AG09319 (cell line): ENCODE measurements around the gene BRIX1.

Experiments
- DNase-seq: peaks from one replicate; pipeline ENCODE4 v3.0.0-alpha.2; 2010; ENCODE audit warnings: low read depth; ENCODE audit errors: extremely low read depth
- CTCF ChIP-seq: IDR thresholded peaks from 2 replicates; pipeline ENCODE4 v1.5.1; 2011; ENCODE audit warnings: low read depth, mild to moderate bottlenecking, inconsistent platforms, low read length, moderate library complexity

Gene BRIX1

DNA sequence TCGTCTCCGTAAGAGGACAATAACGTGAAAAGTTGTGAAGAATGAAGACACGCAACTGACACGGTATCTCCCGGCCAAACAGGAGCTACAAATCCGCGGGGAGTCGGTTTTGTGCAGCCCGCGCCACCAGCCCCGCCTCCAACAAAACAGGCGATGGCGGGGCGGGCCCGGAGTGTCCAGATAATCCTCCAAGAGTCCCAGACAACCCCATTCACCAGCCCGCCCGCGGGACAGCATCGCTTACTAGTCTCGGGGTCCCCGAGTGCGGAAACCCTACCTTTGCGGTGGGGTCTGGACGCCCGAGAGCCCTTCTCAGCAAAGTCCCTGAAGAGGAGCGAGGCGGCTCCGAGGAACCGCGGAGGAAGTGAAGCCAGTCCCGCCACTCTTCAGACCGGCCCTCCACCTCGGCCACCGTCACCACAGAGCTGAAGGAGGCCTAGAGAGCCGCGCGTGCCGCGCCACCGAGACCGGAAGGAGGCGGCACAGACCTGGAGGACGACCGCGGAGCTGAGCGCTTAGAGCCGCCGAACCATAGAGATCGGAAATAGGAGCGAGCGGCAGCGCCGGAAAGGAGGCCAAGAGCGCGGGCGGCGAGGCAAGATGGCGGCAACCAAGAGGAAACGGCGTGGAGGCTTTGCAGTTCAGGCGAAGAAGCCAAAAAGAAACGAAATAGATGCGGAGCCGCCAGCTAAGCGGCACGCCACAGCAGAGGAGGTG is at the start of gene BRIX1, which contains the start of gene RAD1:
TSS of gene BRIX1 (plus strand) at position 573 of the 717 bp plus-strand sequence. CDS start at position 601, 28 bp downstream.
TSS of gene RAD1 (minus strand) at position 366 of the 717 bp plus-strand sequence. CDS start 612 bp downstream, outside the sequence.
- peak; percentile 90 for DNase-seq
- TF ChIP-seq CTCF: peak; percentile 25

GRCh38 chr5:34866989-34867471 is 48.5 kb upstream of the BRIX1 start:
- TF ChIP-seq CTCF: no peak
- no peak for DNase-seq

- no peak for TF ChIP-seq CTCF
- DNase-seq: no peak
Observed at GRCh38 chr5:34867660-34868059, 47.9 kb upstream of the BRIX1 start.

DNA sequence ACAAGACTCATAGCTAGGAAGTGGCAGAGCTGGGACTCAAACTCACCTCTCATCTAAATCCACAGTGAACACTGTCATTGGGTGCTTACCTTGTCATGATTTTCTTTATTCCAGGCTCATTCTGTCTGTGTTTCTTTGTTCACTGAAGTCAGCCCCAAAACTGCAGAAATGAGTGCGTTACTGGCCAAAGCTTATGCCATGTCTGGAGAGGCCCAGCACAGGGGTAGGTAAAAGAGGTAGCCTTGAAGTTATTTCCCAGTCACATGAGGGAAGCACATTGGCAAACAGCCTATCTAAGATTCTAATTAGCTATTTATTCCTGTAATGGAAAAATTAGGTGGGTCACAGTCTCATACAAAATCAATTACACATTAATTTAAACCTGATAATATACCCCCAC is 46.7 kb upstream of the BRIX1 start:
- TF ChIP-seq CTCF: no peak

DNA sequence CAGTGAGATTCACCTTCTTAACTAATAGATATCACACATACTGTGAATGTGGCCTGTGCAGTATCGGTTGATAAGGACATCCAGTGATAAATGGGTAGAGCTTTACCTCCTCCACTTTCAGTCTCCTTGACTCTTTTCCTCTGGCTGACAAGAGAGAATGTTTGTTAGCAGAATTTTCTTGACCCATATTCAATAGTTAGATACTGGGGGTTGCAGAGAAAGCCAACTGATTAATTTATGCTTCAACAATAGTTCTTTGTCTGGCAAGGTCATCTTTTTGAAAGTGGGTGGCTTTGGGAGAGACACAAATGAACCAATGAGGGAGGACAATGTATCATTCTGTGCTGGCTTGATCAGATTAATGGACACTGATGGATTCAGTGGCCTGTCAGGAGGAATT is 46.3 kb upstream of the BRIX1 start:
- no peak for DNase-seq
- no peak for TF ChIP-seq CTCF

More for the DNA sequence above, 46.7 kb upstream of the BRIX1 start:
- DNase-seq: no peak

GRCh38 chr5:34870382-34870781 is 45.1 kb upstream of the BRIX1 start:
- no peak for TF ChIP-seq CTCF

GRCh38 chr5:34876275-34876674 is 39.2 kb upstream of the BRIX1 start:
- DNase-seq: no peak
- no peak for TF ChIP-seq CTCF

More at GRCh38 chr5:34870382-34870781, 45.1 kb upstream of the BRIX1 start:
- DNase-seq: no peak
